GM12878 (cell line): Measurements from ENCODE around the gene UFC1. TPM values are rescaled to one million over a fixed set of nuclear protein-coding genes. Genes with fewer than 3 reads are reported as not detected.

ENCODE experiments used
- ATAC-seq: fragments of 200-7000 bp; cut with Tn5 transposase; 3 replicates; pipeline ENCODE4 v1.9.1; 2020; ENCODE audit warnings: mild to moderate bottlenecking, moderate library complexity
- BruUV-seq: library from RNA; stranded (reverse); fragments of 400-500 nt; replicated peaks from 2 replicates; lab custom pipeline; 2021; lab: Mats Ljungman, UMichigan
- CTCF ChIA-PET: fragments of 300-600 bp; sonication (Branson Sonifier 250); formaldehyde crosslinking; extraction: SDS; loops from one replicate; lab custom pipeline; 2021; ENCODE audit warnings: inconsistent platforms; lab: Yijun Ruan, JAX
- POLR2A ChIA-PET: fragments of 350-600 bp; formaldehyde crosslinking; extraction: SDS; loops from one replicate; lab custom pipeline; 2021; ENCODE audit warnings: inconsistent platforms; lab: Charles Lee
- RAD21 ChIA-PET: fragments of 300-600 bp; sonication (Branson Sonifier 250); formaldehyde crosslinking; loops from one replicate; lab custom pipeline; 2023; ENCODE audit warnings: antibody characterized with exemption; ENCODE audit not compliant: unreplicated experiment; lab: Charles Lee
- SMC1A ChIA-PET: fragments of 300-600 bp; sonication (Branson Sonifier 250); formaldehyde crosslinking; loops from one replicate; lab custom pipeline; 2023; ENCODE audit not compliant: unreplicated experiment, uncharacterized antibody; lab: Charles Lee
- DNase-seq: peaks from one replicate; pipeline ENCODE4 v3.0.0-alpha.2; 2011; ENCODE audit warnings: low read depth, low spot score
- FAIRE-seq: peaks from 3 replicates; lab custom pipeline; 2011; peaks lifted over from hg19 to GRCh38; lab: Jason Lieb, UNC
- H2AFZ ChIP-seq: 2 replicates; pipeline ENCODE4 v1.6.0; 2011; ENCODE audit warnings: low read depth, low read length, control low read depth; ENCODE audit not compliant: control insufficient read depth
- H3K27ac ChIP-seq: 2 replicates; pipeline ENCODE4 v1.5.1; 2011; ENCODE audit warnings: control low read depth; ENCODE audit not compliant: control insufficient read depth, insufficient read depth
- H3K27me3 ChIP-seq, 2 experiments: replicated peaks in 1 of 2; 2 replicates each; pipeline versions ENCODE4 v1.6.0 to v1.6.1; 2011; ENCODE audit warnings: low read length in 1 of 2; ENCODE audit not compliant: control insufficient read depth in 2 of 2, insufficient read depth in 2 of 2
- H3K36me3 ChIP-seq, 2 experiments: 2 replicates each; pipeline ENCODE4 v1.5.1; 2011; ENCODE audit warnings: low read length in 1 of 2; ENCODE audit not compliant: control insufficient read depth in 2 of 2, insufficient read depth in 2 of 2
- H3K4me1 ChIP-seq: 2 replicates; pipeline ENCODE4 v1.6.1; 2011; ENCODE audit warnings: mild to moderate bottlenecking, low read length, moderate library complexity, mixed read lengths; ENCODE audit not compliant: control insufficient read depth, insufficient read depth
- H3K4me2 ChIP-seq: 2 replicates; pipeline ENCODE4 v1.6.0; 2011; ENCODE audit warnings: control low read depth; ENCODE audit not compliant: control insufficient read depth, insufficient read depth
- H3K4me3 ChIP-seq: fragments of 200-600 bp; sonication (generic); 2 replicates; pipeline ENCODE4 v1.5.1; 2016
- H3K79me2 ChIP-seq: 2 replicates; pipeline ENCODE4 v1.6.0; 2011; ENCODE audit warnings: low read length; ENCODE audit not compliant: control insufficient read depth, insufficient read depth
- H3K9ac ChIP-seq: 2 replicates; pipeline ENCODE4 v1.8.0; 2011; ENCODE audit warnings: low read length, control low read depth, mixed read lengths; ENCODE audit not compliant: control insufficient read depth, insufficient read depth
- H3K9me3 ChIP-seq: replicated peaks from 3 replicates; pipeline ENCODE4 v1.5.1; 2011; ENCODE audit warnings: mild to moderate bottlenecking, low read length; ENCODE audit not compliant: control insufficient read depth, insufficient read depth
- H4K20me1 ChIP-seq: 2 replicates; pipeline ENCODE4 v1.6.0; 2011; ENCODE audit not compliant: control insufficient read depth, insufficient read depth
- BCL11A ChIP-seq: IDR thresholded peaks from 2 replicates; pipeline ENCODE4 v1.6.1; 2011; ENCODE audit warnings: low read depth, low read length
- CBX3 ChIP-seq: fragments of 200-600 bp; sonication (generic); IDR thresholded peaks from 2 replicates; pipeline ENCODE4 v1.6.1; 2016; ENCODE audit warnings: low read depth, borderline replicate concordance
- CUX1 ChIP-seq: IDR thresholded peaks from 2 replicates; pipeline ENCODE4 v1.6.1; 2012; ENCODE audit warnings: improper control_type of control experiment, low read depth, low read length; ENCODE audit not compliant: insufficient replicate concordance
- ETV6 ChIP-seq, 2 experiments: fragments of 450-650 bp in 1 of 2; IDR thresholded peaks in 1 of 2; conservative IDR thresholded peaks in 1 of 2; 2 replicates each; pipeline ENCODE4 v1.6.1; 2014; ENCODE audit warnings: antibody characterized with exemption in 1 of 2, borderline replicate concordance in 1 of 2, low read depth in 1 of 2, mild to moderate bottlenecking in 1 of 2, moderate library complexity in 1 of 2
- EZH2 ChIP-seq: IDR thresholded peaks from 2 replicates; pipeline ENCODE4 v1.6.1; 2012; ENCODE audit warnings: low read depth, mild to moderate bottlenecking, control low read depth, inconsistent platforms, low read length, borderline replicate concordance; ENCODE audit not compliant: control insufficient read depth
- HDAC2 ChIP-seq: fragments of 200-600 bp; sonication (generic); IDR thresholded peaks from 2 replicates; pipeline ENCODE4 v1.6.1; 2017
- NFYA ChIP-seq: IDR thresholded peaks from 2 replicates; pipeline ENCODE4 v1.6.1; 2011; ENCODE audit warnings: low read depth, mild to moderate bottlenecking, low read length, improper control_type of control experiment, borderline replicate concordance
- NR2C2 ChIP-seq: IDR thresholded peaks from 2 replicates; pipeline ENCODE4 v1.6.1; 2011; ENCODE audit warnings: borderline replicate concordance, low read depth; ENCODE audit not compliant: control insufficient read depth, insufficient read length
- NR2F1 ChIP-seq: fragments of 450-650 bp; conservative IDR thresholded peaks from 2 replicates; pipeline ENCODE4 v1.6.1; 2017; ENCODE audit warnings: mild to moderate bottlenecking
- POLR2A ChIP-seq: IDR thresholded peaks from 2 replicates; pipeline ENCODE4 v1.6.1; 2011; ENCODE audit warnings: low read depth, mild to moderate bottlenecking, low read length
- POU2F2 ChIP-seq: IDR thresholded peaks from 3 replicates; pipeline ENCODE4 v1.6.1; 2011; ENCODE audit warnings: low read depth, mild to moderate bottlenecking, low read length, borderline replicate concordance
- SMC3 ChIP-seq: IDR thresholded peaks from 2 replicates; pipeline ENCODE4 v1.6.1; 2011; ENCODE audit warnings: low read length, improper control_type of control experiment, borderline replicate concordance
- ZBTB11 ChIP-seq: fragments of 450-650 bp; formaldehyde crosslinking; IDR thresholded peaks from 2 replicates; pipeline ENCODE4 v1.5.0; 2022; ENCODE audit warnings: mild to moderate bottlenecking, missing genetic modification characterization
- ZBTB33 ChIP-seq: fragments of 450-650 bp; IDR thresholded peaks from 2 replicates; pipeline ENCODE4 v1.6.1; 2017; ENCODE audit warnings: mild to moderate bottlenecking
- WGBS: methylation state at CpG from one replicate; pipeline ENCODE4 v1.1.6; 2016; ENCODE audit warnings: low lambda C conversion rate; ENCODE audit not compliant: insufficient replicate concordance, insufficient coverage; ENCODE audit errors: missing lambda C conversion rate; 5-methylcytosine and 5-hydroxymethylcytosine counted together
- in situ Hi-C: fragments of 300-500 bp; cut with MboI; formaldehyde crosslinking; loops from 9 replicates; pipeline ENCODE4 v1.14.3; 2018; ENCODE audit warnings: mixed read lengths
- intact Hi-C: fragments of 100-400 bp; cut with micrococcal nuclease; formaldehyde crosslinking; loops from one replicate; pipeline ENCODE4 v1.14.2; 2022; ENCODE audit not compliant: unreplicated experiment
- polyA plus RNA-seq, 11 experiments: library from polyadenylated mRNA; depleted of rRNA in 4 of 11; unstranded in 6 of 11; stranded (reverse) in 5 of 11; fragments of >200 nt; fragmentation: Nextera tagmentation in 4 of 11; fragmentation: Illumina TruSeq in 1 of 11; extraction: Ambion mirVana in 4 of 11; extraction: Trizol in 1 of 11; gene quantifications; 1 replicate in 1 of 11; 2 replicates in 10 of 11; pipeline versions ENCODE4 v1.2.1 to v1.2.3, GENCODE V29; 2011 to 2016; ENCODE audit warnings: inconsistent platforms in 2 of 11, missing spikeins in 2 of 11, low read depth in 1 of 11
- total RNA-seq, 4 experiments: library from RNA; depleted of rRNA in 3 of 4; stranded (reverse); fragments of >200 nt in 3 of 4; fragmentation: Illumina TruSeq in 1 of 4; extraction: Trizol in 1 of 4; gene quantifications; 2 replicates each; pipeline versions ENCODE4 v1.2.1 to v1.2.3, GENCODE V29; 2013 to 2021

The UFC1 gene
- total and polyA plus RNA-seq, 10 of the 15 experiments (the other 5 are each of a cell fraction or from before 2014, with no cell fraction given): 95.9 to 239 (median 151) TPM

GRCh38 chr1:161162806-161163205, 9.0 kb downstream of the UFC1 start:
- ChIA-PET RAD21 (interaction anchor here (1.1 kb wide), 1 partner anchor 220 kb away, joined by 3 read pairs; no protein-coding TSS in a partner anchor), SMC1A (interaction anchor here (0.9 kb wide), 1 partner anchor 12 kb away, joined by 3 read pairs; no protein-coding TSS in a partner anchor), POLR2A (interaction anchor here (0.6 kb wide), 1 partner anchor 128 kb away, joined by 4 read pairs; no protein-coding TSS in a partner anchor), CTCF (interaction anchor here (0.8 to 1.3 kb wide), 2 partner anchors 18 to 63 kb away, joined by 3 to 7 read pairs; partner anchors contain the start of gene TOMM40L)
- ATAC-seq (no peak), DNase-seq (no peak), FAIRE-seq (no peak)
- Histone ChIP-seq H3K36me3 (peaks cover 0 to 12% of the 10 kb centered on the region in 2 experiments; a peak in 3 of 4 replicates), H3K4me3 (no peak overlapping the region), H3K79me2 (peaks cover 8% of the 10 kb centered on the region), H3K27ac (no peak overlapping the region), H3K9me3 (no peaks in the 10 kb centered on the region), H3K4me2 (no peak overlapping the region), H3K27me3 (no peaks in the 10 kb centered on the region), H2AFZ (no peak overlapping the region), H4K20me1 (no peaks in the 10 kb centered on the region), H3K9ac (no peak overlapping the region), H3K4me1 (peaks cover 18% of the 10 kb centered on the region)
- intact Hi-C loops: no loop called here
- 96% methylated on average over 10 of the region's 10 CpGs for WGBS
- in situ Hi-C loops: no loop called here
- no TSS peak for BruUV-seq
- TF ChIP-seq NFYA (no peak), ETV6 (conservative IDR thresholded peaks at IDR 0.05 in 1 of 2, IDR thresholded peaks at IDR 0.05 in 1 of 2; ENCODE audit: borderline replicate concordance in 1 of 2, low read depth in 1 of 2) (no peak), ZBTB11 (CRISPR knock-in tag) (no peak), POU2F2 (no peak), POLR2A (no peak), BCL11A (no peak), CBX3 (no peak), EZH2 (no peak), CUX1 (no peak), ZBTB33 (no peak), SMC3 (no peak), NR2C2 (no peak), NR2F1 (no peak), HDAC2 (no peak)
